Ectodermal cell (in vitro differentiated cells): ENCODE results near the gene HNRNPU.
A peak's percentile ranks its signal among the peaks of the same experiment; 100 is the strongest.

Source experiments
- H3K27ac ChIP-seq: 2 replicates; pipeline ENCODE4 v1.7.0; 2013; ENCODE audit warnings: mild to moderate bottlenecking, low read depth, low read length; ENCODE audit not compliant: insufficient read depth, poor library complexity, severe bottlenecking
- H3K27me3 ChIP-seq: 2 replicates; pipeline ENCODE4 v1.7.0; 2013; ENCODE audit warnings: mild to moderate bottlenecking, low read length; ENCODE audit not compliant: insufficient read depth, control insufficient read depth, poor library complexity, severe bottlenecking
- H3K36me3 ChIP-seq: one replicate; pipeline ENCODE4 v1.7.0; 2013; ENCODE audit warnings: low read length; ENCODE audit not compliant: control insufficient read depth, insufficient read depth
- H3K4me1 ChIP-seq: one replicate; pipeline ENCODE4 v1.7.0; 2013; ENCODE audit warnings: low read length; ENCODE audit not compliant: control insufficient read depth, insufficient read depth
- H3K4me3 ChIP-seq: 2 replicates; pipeline ENCODE4 v1.7.0; 2013; ENCODE audit warnings: low read depth, low read length, control low read depth; ENCODE audit not compliant: insufficient read depth
- H3K9me3 ChIP-seq: 2 replicates; pipeline ENCODE4 v1.7.0; 2013; ENCODE audit warnings: mild to moderate bottlenecking, low read length, moderate library complexity; ENCODE audit not compliant: control insufficient read depth
- WGBS, 2 experiments: methylation state at CpG; one replicate each; pipeline ENCODE4 v1.1.7; 2013; ENCODE audit warnings: missing lambda C conversion rate in 2 of 2; 5-methylcytosine and 5-hydroxymethylcytosine counted together

HNRNPU gene

GRCh38 chr1:244863491-244864252 lies 671 bp downstream of the HNRNPU start:
- Histone ChIP-seq H3K27me3 (no peaks in the 10 kb centered on the region), H3K4me3 (peak overlapping the region; percentile 96), H3K36me3 (peaks cover 9% of the 10 kb centered on the region), H3K4me1 (peaks cover 7% of the 10 kb centered on the region), H3K27ac (peak overlapping the region; percentile 98), H3K9me3 (no peaks in the 10 kb centered on the region)
- WGBS, 2 experiments, result 0% methylated on average over 92 of the region's 92 CpGs

DNA sequence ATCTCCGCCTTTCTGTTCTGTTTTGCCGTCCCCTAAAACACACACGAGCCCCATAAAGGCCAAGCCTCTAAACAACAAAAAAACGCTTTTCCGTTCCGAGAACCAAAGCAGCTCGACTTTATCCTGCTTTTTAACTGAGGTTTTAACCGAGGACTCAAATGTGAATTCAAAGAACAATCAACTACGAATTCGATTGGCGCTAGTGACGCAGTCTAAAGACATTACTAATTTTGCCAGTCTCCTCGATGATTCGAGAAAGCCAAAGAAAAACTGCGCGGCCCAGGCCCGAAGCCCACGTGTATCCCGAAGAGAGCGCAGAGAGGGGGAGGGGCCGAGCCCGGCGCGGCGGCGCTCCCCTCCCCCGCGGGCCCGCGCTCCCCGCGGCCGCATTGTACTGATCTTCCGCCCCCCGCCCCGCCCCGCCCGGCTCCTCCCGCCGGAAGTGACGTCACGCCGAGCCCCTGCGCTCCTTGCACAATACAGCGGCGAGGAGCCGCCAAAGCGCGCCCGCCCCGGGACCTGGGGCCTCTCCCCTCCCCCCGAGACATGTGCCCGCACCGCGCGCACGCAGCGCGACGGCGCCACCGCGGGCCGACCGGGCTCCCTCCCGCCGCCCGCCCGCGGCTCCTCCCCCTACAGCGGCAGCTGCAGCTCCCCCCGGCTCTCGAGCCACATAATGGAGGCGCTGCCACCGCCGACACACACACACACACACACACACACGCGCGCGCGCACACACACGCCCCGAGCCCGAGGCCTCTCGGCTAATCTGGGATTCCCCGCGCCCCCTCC lies 1.4 kb downstream of the HNRNPU start:
- Histone ChIP-seq H3K36me3 (peaks cover 17% of the 10 kb centered on the region), H3K9me3 (no peaks in the 10 kb centered on the region), H3K4me3 (peak overlapping the region; percentile 96), H3K4me1 (peaks cover 7% of the 10 kb centered on the region), H3K27ac (peak overlapping the region; percentile 98), H3K27me3 (no peaks in the 10 kb centered on the region)
- 0% methylated on average over 84 to 87 of the region's 87 CpGs for WGBS, 2 experiments

GRCh38 chr1:244862354-244862698 lies 2.0 kb downstream of the HNRNPU start:
- peaks cover 22% of the 10 kb centered on the region for H3K36me3 ChIP-seq
- peak overlapping the region; percentile 98 for H3K27ac ChIP-seq
- H3K4me3 ChIP-seq, result peak overlapping the region; percentile 96
- H3K4me1 ChIP-seq, result peaks cover 7% of the 10 kb centered on the region
- WGBS, 2 experiments, result 0 to 1% methylated on average over 6 to 7 of the region's 7 CpGs
- no peaks in the 10 kb centered on the region for H3K27me3 ChIP-seq
- H3K9me3 ChIP-seq, result no peaks in the 10 kb centered on the region

DNA sequence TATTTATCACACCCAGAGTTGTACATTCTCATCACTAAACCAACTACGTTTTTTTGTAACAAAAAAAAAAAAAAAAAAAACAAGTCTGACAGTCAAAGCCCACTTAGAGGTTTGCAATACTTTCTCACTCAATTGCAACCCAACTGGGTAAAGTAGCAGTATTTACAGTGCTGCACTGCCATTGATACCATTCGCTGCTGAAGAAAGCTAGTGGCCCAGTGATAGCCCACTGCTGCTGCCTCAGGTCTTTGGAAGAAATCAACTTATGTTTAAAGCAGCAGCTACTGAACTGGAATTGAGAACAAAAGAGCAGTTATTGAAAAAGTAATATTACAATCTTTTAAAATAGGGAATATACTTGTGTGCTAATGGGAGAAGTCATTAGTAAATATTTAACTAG lies 2.7 kb downstream of the HNRNPU start:
- H3K36me3 ChIP-seq, result peaks cover 28% of the 10 kb centered on the region
- WGBS, 2 experiments, result 0 to 3% methylated on average over 2 of the region's 2 CpGs

DNA sequence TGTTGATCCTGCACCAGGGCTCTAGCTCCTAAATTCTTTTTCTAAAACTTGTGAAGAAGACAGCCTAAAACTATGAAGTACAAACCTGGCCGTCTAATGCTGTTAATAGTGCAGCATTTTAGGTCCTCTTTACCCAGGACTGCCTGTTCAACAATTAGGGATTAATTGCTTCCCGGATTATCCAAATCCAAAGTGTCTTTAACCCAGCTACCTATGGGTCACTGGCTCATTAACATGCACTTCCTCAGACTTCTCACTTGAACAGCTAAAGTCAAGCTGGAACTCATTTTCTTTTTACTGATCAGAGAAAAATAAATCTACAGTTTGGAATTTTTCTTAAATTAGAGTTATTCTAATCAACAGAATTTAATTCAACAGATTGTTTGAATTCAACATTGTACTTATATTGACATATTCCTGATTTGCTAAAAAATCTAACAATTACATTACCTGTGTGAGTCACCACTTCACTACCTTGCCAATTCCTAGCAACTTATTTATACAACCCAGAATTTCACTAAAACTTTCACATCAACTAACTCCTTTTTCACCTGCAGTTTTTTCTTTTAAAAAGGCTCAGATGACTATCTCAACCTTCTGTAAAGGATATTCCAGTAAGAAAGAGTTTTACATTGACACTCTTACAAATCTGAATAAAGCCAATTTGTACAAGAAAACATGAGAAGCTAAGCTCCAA lies 3.3 kb downstream of the HNRNPU start:
- Histone ChIP-seq H3K4me3 (peak overlapping the region; percentile 96), H3K27me3 (no peaks in the 10 kb centered on the region), H3K4me1 (peaks cover 7% of the 10 kb centered on the region), H3K9me3 (no peaks in the 10 kb centered on the region), H3K36me3 (peaks cover 34% of the 10 kb centered on the region), H3K27ac (no peak overlapping the region)
- 32 to 34% methylated on average over 2 of the region's 2 CpGs for WGBS, 2 experiments

More for the DNA sequence above, 2.7 kb downstream of the HNRNPU start:
- H3K27me3 ChIP-seq, result no peaks in the 10 kb centered on the region
- H3K4me1 ChIP-seq, result peaks cover 7% of the 10 kb centered on the region
- H3K9me3 ChIP-seq, result no peaks in the 10 kb centered on the region
- peak overlapping the region; percentile 96 for H3K4me3 ChIP-seq
- H3K27ac ChIP-seq, result no peak overlapping the region

DNA sequence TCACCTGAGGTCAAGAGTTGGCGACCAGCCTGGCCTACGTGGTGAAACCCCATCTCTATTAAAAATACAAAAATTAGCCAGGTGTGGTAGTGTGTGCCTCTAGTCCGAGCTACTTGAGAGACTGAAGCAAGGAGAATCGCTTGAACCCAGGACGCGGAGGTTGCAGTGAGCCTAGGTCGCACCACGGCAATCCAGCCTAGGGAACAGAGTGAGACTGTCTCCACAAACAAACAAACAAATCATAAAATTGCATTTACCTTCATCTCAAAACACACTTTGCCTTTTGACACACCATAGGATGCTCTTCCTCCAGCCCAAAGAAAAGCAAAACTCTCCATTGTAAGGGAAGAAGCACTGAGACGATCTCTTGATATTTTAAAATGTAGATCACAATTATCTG lies 4.3 kb downstream of the HNRNPU start:
- H3K4me1 ChIP-seq, result peaks cover 1% of the 10 kb centered on the region
- WGBS, 2 experiments, result 86 to 92% methylated on average over 8 of the region's 9 CpGs
- peaks cover 44% of the 10 kb centered on the region for H3K36me3 ChIP-seq
- no peaks in the 10 kb centered on the region for H3K9me3 ChIP-seq
- H3K27me3 ChIP-seq, result no peaks in the 10 kb centered on the region
- no peak overlapping the region for H3K27ac ChIP-seq
- H3K4me3 ChIP-seq, result no peak overlapping the region

- 93 to 96% methylated on average over 1 of the region's 1 CpG for WGBS, 2 experiments
- no peaks in the 10 kb centered on the region for H3K27me3 ChIP-seq
- no peak overlapping the region for H3K4me3 ChIP-seq
- H3K9me3 ChIP-seq, result no peaks in the 10 kb centered on the region
- peaks cover 59% of the 10 kb centered on the region for H3K36me3 ChIP-seq
- H3K4me1 ChIP-seq, result no peaks in the 10 kb centered on the region
- no peak overlapping the region for H3K27ac ChIP-seq
Observed at GRCh38 chr1:244858357-244858756, 6.0 kb downstream of the HNRNPU start.

DNA sequence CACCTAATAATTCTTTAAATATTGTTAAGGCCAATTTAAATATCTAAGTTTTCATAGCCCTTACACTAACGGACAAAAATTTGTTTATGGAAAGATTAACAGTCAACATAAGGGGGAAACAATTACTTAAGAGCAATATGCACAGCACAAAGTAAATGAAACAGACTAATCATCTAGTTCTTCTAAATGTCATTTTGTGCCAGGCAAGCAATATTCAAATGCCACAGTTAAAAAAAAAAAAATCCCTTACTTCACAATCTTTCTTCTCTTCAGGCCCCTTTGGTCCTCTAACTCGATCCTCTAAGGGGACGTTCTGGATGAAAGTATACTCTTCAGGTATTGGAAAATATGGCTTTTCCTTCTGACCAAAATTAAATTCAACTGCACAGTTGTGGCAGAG lies 6.6 kb downstream of the HNRNPU start:
- H3K36me3 ChIP-seq, result peaks cover 65% of the 10 kb centered on the region
- 91 to 93% methylated on average over 2 of the region's 3 CpGs for WGBS, 2 experiments
- H3K27me3 ChIP-seq, result no peaks in the 10 kb centered on the region
- H3K4me3 ChIP-seq, result no peak overlapping the region
- no peak overlapping the region for H3K27ac ChIP-seq
- no peaks in the 10 kb centered on the region for H3K4me1 ChIP-seq
- no peaks in the 10 kb centered on the region for H3K9me3 ChIP-seq

- peaks cover 76% of the 10 kb centered on the region for H3K36me3 ChIP-seq
- no peaks in the 10 kb centered on the region for H3K4me1 ChIP-seq
- no peak overlapping the region for H3K27ac ChIP-seq
- WGBS, 2 experiments, result 93 to 94% methylated on average over 7 of the region's 7 CpGs
- no peaks in the 10 kb centered on the region for H3K9me3 ChIP-seq
- no peaks in the 10 kb centered on the region for H3K27me3 ChIP-seq
- H3K4me3 ChIP-seq, result no peak overlapping the region
Observed at GRCh38 chr1:244854865-244855578, 9.3 kb downstream of the HNRNPU start.
